ENCODE measurements around the gene WDR53. TPM values are rescaled to one million over a fixed set of nuclear protein-coding genes. Genes with fewer than 3 reads are reported as not detected.

The WDR53 gene
- total RNA-seq, 1 experiment from 2014 or later = 17.8 TPM

DNA sequence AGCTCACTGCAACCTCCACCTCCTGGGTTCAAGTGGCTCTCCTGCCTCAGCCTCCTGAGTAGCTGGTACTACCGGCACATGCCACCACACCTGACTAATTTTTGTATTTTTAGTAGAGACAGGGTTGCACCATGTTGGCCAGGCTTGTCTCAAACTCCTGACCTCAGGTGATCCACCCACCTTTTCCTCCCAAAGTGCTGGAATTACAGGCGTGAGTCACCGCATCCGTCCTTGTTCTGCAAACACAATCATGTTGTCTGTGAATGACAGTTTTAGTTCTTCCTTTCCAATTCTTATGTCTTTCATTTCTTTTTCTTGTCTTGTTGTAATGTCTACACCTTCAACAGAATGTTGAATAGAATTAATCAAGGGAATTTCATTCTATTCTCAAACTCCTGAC lies 36.9 kb downstream of the WDR53 start:
- Mint-ChIP-seq H3K4me1 (ENCODE audit: low read depth, unreplicated experiment) (no peaks in the 10 kb centered on the region), H3K27ac (ENCODE audit: unreplicated experiment) (no peak overlapping the region), H3K4me3 (ENCODE audit: unreplicated experiment) (no peak overlapping the region), H3K9me3 (ENCODE audit: unreplicated experiment) (peaks cover 19% of the 10 kb centered on the region), H3K36me3 (ENCODE audit: insufficient read depth, unreplicated experiment) (no peaks in the 10 kb centered on the region), H3K27me3 (ENCODE audit: insufficient read depth, unreplicated experiment) (no peaks in the 10 kb centered on the region)
- no peak for DNase-seq
- POLR2A ChIA-PET = no interaction called here
- Histone ChIP-seq H3K9me3 (no peaks in the 10 kb centered on the region), H3K27me3 (replicated peaks; ENCODE audit: control insufficient read depth, insufficient read depth, low read length) (no peaks in the 10 kb centered on the region), H3K4me1 (no peaks in the 10 kb centered on the region), H3K4me3 (ENCODE audit: low read depth, low read length) (no peak overlapping the region), H3K36me3 (ENCODE audit: control insufficient read depth, insufficient read depth, low read length) (no peaks in the 10 kb centered on the region)
- BruUV-seq (replicated peaks) = no TSS peak
- intact Hi-C loops (cut with micrococcal nuclease; ENCODE audit: unreplicated experiment) = no loop called here
- TF ChIP-seq, protein P1, sequence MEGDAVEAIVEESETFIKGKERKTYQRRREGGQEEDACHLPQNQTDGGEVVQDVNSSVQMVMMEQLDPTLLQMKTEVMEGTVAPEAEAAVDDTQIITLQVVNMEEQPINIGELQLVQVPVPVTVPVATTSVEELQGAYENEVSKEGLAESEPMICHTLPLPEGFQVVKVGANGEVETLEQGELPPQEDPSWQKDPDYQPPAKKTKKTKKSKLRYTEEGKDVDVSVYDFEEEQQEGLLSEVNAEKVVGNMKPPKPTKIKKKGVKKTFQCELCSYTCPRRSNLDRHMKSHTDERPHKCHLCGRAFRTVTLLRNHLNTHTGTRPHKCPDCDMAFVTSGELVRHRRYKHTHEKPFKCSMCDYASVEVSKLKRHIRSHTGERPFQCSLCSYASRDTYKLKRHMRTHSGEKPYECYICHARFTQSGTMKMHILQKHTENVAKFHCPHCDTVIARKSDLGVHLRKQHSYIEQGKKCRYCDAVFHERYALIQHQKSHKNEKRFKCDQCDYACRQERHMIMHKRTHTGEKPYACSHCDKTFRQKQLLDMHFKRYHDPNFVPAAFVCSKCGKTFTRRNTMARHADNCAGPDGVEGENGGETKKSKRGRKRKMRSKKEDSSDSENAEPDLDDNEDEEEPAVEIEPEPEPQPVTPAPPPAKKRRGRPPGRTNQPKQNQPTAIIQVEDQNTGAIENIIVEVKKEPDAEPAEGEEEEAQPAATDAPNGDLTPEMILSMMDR (IDR thresholded peaks at IDR 0.05; ENCODE audit: insufficient read depth in 1 of 2, low read depth in 1 of 2, low read length in 1 of 2, severe bottlenecking in 1 of 2, unreplicated experiment in 1 of 2) = no peak
- CTCF ChIA-PET = no interaction called here

GRCh38 chr3:196528639-196529233 lies 39.6 kb downstream of the WDR53 start:
- no peaks in the 10 kb centered on the region for H3K36me3 ChIP-seq (ENCODE audit: control insufficient read depth, insufficient read depth, low read length)
- CTCF ChIA-PET = interaction anchor here (0.5 to 1.2 kb wide), 3 partner anchors 8 to 162 kb away, joined by 3 read pairs; no protein-coding TSS in a partner anchor
- Mint-ChIP-seq H3K27me3 (ENCODE audit: insufficient read depth, unreplicated experiment) (no peaks in the 10 kb centered on the region), H3K27ac (ENCODE audit: unreplicated experiment) (no peak overlapping the region), H3K9me3 (ENCODE audit: unreplicated experiment) (peaks cover 19% of the 10 kb centered on the region), H3K4me3 (ENCODE audit: unreplicated experiment) (peak overlapping the region; percentile 46), H3K4me1 (ENCODE audit: low read depth, unreplicated experiment) (no peaks in the 10 kb centered on the region), H3K36me3 (ENCODE audit: insufficient read depth, unreplicated experiment) (no peaks in the 10 kb centered on the region)
- intact Hi-C loops (cut with micrococcal nuclease; ENCODE audit: unreplicated experiment) = no loop called here
- no peaks in the 10 kb centered on the region for H3K4me1 ChIP-seq
- peak; percentile 50 to 84 for DNase-seq
- no TSS peak for BruUV-seq (replicated peaks)
- TF ChIP-seq, protein P1 (IDR thresholded peaks at IDR 0.05; ENCODE audit: insufficient read depth in 1 of 2, low read depth in 1 of 2, low read length in 1 of 2, severe bottlenecking in 1 of 2, unreplicated experiment in 1 of 2) = peak; percentile 28 to 43
- POLR2A ChIA-PET = interaction anchor here (0.6 to 0.9 kb wide), 4 partner anchors 10 to 211 kb away, joined by 3 to 4 read pairs (median 4); partner anchors contain the start of genes FBXO45, PAK2 and WDR53
- peaks cover 6% of the 10 kb centered on the region; the same call in 1 of the 2 replicates for H3K9me3 ChIP-seq
- no peaks in the 10 kb centered on the region for H3K27me3 ChIP-seq (replicated peaks; ENCODE audit: control insufficient read depth, insufficient read depth, low read length)
- H3K4me3 ChIP-seq (ENCODE audit: low read depth, low read length) = peak overlapping the region; percentile 46

DNA sequence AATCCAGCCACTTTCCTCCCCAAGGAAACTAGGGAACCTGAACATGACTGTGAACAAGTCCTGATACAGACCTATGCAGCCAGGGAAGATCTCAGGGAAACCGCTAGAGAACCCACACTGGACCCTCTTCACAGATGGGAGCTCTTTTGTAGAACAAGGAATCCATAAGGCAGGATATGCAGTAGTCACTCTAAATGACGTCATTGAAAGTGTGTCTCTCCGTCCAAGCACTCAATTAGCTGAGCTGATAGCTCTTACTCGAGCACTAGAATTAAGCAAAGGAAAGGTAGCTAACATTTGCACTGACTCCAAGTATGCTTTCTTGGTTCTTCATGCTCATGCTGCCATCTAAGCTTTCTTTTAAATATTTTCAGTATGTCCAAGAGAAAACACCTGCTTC lies 43.2 kb downstream of the WDR53 start:
- Mint-ChIP-seq H3K4me1 (ENCODE audit: low read depth, unreplicated experiment) (no peaks in the 10 kb centered on the region), H3K36me3 (ENCODE audit: insufficient read depth, unreplicated experiment) (no peaks in the 10 kb centered on the region), H3K4me3 (ENCODE audit: unreplicated experiment) (no peak overlapping the region), H3K9me3 (ENCODE audit: unreplicated experiment) (peaks cover 19% of the 10 kb centered on the region), H3K27me3 (ENCODE audit: insufficient read depth, unreplicated experiment) (no peaks in the 10 kb centered on the region), H3K27ac (ENCODE audit: unreplicated experiment) (no peak overlapping the region)
- H3K27me3 ChIP-seq (replicated peaks; ENCODE audit: control insufficient read depth, insufficient read depth, low read length) = no peaks in the 10 kb centered on the region
- H3K4me3 ChIP-seq (ENCODE audit: low read depth, low read length) = no peak overlapping the region
- ChIA-PET POLR2A (no interaction called here), CTCF (no interaction called here)
- DNase-seq = no peak
- no TSS peak for BruUV-seq (replicated peaks)
- TF ChIP-seq, protein P1 (IDR thresholded peaks at IDR 0.05; ENCODE audit: insufficient read depth in 1 of 2, low read depth in 1 of 2, low read length in 1 of 2, severe bottlenecking in 1 of 2, unreplicated experiment in 1 of 2) = no peak
- intact Hi-C loops (cut with micrococcal nuclease; ENCODE audit: unreplicated experiment) = no loop called here
- H3K36me3 ChIP-seq (ENCODE audit: control insufficient read depth, insufficient read depth, low read length) = no peaks in the 10 kb centered on the region
- H3K9me3 ChIP-seq = peaks cover 9% of the 10 kb centered on the region
- H3K4me1 ChIP-seq = no peaks in the 10 kb centered on the region
